HG03139 (cell line): ENCODE measurements around the gene OR2H2.

Source experiments
- ATAC-seq: cut with Tn5 transposase; IDR thresholded peaks from one replicate; pipeline ENCODE4 v1.9.1; 2021; ENCODE audit not compliant: unreplicated experiment

The OR2H2 gene

DNA sequence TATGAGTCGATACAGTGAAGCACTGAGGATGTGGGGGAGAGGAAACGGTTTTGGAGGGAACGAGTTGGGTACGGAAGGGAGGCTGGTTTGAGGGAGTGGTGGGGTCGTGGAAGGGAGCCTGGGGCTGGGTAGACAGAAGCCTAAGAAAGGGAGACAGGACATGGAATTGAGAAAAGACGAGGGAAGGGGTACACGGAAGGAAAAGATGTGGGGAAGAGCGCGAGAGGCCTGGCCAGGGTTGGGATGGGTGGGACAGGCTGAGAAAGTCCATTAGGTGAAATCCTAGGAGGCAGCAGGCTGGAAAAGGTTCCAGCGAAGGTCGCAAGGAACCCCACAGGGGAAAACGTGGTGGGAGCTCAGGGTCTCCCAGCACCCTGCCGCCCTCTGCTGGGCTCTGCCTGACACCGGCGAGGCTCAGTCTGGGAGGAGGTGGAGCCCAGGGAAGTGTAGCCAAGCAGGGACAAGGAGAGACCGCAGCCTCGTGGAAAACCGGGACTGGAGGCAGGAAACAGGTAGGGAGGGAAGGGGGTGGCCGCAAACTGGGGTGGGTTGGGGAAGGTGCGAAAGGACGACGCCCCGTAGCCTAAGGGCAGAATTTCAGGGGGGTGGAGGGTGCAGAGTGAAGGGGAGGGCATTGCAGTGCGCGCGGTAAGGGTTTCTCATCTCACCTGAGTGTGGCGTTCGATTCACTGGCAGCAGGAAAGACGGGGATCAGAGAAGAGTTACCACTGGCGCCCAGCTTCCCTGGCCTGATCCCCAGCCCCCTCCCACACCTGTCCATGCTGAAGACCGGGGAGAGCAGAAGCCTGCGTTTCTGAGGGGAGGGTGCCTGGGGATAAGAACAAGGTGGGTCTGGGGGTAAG is 43.7 kb downstream of the OR2H2 start:
- no peak for ATAC-seq

DNA sequence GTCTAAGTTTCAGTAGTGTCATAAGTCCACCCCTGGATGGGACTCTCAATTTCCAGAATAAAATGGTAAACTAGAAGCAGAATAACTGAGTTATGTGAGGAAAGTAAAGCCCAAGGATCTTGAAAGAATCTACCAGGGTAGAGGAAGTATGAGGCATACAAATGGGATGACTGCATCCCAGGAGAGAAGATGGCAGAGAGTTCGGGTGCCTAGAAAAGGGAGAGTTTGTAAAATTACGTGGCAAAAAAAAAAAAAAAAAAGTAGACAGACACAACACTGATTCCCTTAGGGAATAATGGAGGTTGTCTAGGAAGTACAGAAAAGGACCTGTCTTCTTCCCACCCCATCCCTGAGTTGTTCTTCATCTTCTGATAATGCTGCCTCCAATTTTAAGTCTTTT is 44.6 kb downstream of the OR2H2 start:
- no peak for ATAC-seq

DNA sequence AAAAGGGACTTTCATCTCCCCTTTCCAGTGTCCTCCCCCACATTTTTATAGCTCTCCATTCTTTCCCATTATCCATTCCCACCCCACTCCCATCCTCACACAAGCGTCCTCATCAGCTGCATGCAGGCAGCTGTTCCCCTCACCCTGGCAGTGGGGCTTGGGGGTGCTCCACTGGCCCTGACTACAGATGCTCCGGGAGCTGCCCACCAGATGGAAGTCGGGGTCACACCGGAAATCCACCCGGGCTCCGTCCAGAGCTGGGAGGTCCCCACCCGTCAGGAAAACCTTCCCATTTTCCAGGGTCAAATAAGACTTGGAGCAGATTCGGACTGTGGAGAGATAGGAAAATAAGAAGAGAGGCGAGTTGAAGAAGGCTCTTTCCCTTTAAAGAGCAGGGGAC is 45.4 kb downstream of the OR2H2 start:
- ATAC-seq: no peak

DNA sequence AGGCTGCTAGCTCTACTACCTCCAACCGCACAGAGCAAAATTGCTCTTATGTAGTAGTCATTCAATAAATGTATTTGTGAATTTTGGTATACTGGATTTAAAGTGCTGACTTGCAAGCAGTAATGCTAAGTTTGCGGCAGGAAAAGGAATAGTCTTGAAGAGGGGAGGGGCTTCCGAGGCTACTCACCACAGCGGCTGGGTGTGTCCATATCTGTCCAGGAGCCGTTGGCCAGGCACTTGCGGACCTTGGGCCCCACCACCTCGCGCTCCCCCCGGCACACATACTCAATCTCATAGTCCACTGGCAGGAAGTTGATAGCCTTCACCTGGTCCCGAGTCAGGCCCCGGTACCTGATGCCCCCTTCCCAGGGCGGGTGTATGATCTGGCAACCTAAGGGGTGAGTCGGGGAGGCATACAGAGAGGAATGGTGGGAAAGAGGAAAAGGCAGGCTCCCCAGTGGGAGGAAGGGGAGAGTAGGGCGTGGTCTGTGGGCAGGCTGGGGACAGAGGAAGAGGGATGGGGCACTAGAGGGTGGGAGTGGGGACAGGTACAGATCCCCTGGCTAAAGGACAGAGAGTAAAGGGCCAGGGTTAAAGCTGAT is 46.4 kb downstream of the OR2H2 start:
- ATAC-seq: no peak

DNA sequence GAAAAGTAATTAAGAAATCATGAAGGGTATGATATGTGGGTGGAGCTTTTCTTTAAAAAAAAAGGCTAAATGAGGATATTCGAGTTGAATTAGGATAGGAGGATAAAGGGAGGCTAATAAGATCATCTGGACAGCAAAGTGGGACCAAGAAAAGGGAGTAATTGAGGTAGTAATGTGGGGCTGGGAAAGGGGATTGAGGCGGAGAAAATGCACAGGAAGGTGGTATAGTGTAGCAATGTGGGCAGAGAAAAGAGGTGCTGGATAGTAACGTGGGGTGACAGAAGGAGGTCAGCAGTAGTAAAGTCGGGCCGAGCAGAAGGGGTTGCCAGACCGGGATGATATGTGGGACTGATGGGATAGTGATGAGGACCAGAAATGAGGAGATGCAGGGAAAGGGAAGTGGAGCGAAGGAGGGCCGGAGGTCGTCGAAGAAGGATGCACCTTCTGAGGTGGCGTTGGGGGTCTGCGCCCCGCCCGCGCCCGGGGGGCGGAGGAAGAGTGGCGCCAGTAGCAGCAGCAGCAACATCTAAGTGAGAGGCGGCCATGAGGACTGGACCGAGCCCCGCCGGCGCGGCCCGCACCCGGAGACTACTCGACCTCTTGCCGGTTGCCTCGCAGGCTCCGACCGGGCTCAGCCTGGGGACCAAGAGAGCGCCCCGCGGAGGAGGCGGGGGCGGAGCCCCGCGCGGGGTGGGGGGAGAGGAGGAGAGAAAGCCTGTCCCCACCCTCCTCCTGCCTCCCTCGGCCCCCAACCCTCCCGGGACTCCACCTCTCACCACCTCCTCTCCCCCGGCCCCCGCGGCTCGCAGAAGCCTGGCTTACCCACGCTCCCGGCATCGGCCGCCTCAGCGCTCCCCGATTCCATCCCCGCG is 47.2 kb downstream of the OR2H2 start:
- ATAC-seq: no peak

DNA sequence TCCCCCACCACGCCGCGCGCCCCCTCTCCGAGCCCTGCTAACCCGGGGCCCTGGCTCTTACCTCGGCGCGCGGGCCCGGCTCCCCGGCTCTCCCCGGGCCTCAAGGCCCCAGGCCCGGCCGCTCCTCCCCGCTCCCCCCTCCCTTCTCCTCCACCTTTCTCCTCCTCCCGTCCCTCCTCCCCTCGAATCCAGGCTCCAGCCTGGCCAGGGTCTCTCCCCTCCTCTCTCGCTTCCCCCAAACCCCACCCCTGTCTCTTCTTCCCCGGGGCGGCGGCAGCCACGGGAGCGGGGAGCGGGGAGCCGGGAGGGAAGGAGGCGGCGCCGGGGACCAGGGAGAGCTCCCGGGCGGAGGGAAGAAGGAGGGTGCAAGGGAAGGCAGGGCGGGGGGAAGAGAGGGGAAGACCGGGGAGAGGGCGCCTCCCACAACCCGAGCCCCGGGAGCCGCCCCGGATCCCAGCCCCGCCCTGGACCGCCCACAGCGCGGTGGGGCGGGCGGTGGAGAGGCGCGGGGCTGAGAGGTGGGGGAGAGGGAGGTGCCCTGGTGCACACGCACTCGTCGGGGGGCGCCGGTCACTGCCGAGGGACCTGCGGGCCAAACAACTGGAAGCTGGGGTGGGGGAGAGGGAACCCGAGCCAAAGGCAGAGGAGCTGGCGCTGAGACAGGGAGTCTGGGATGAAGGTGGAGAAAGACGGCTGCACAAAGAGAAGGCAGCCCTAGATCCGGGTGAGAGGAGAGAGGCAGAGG is 48.0 kb downstream of the OR2H2 start, which contains the start of gene GABBR1:
TSS of gene GABBR1 (minus strand) at position 395 of the 745 bp plus-strand sequence. CDS start 798 bp downstream, outside the sequence.
- peak; percentile 51 for ATAC-seq

DNA sequence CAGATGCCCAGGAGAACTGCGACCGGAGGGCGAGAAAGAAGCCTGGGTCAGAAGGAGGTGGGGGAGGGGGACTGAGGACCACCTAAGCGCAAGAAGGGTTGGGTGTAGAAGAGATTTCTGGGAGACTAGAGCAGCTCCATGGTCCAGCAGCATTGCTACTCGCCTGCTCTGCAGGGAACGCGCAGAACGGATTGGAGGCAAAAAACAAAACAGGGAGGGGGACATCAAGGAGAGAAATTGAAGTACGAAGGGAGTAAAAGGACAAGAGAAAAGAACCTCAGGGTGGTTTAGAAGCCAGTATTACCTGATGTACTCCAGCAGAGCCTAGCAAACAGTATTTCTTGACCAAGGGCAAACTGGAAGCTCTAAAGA is 48.6 kb downstream of the OR2H2 start:
- ATAC-seq: no peak

DNA sequence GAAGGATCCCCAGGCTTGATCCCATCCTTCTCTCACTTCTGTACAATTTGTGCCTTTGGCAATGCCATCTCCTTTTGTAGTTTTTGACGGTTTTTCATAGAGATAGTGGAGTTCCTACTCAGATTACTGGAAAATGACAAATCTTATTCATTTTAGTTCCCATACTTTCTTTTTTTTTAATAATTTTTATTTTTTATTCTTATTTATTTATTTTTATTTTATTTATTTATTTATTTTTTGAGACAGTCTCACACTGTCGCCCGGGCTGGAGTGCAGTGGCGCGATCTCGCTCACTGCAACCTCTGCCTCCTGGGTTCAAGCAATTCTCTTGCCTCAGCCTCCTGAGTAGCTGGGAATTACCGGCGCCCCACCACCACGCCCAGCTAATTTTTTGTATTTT is 52.3 kb downstream of the OR2H2 start:
- ATAC-seq: no peak
